SK-N-SH treated with all-trans-retinoic acid at 6 μM for 48 hours (cell line): ENCODE data around the gene KCNK15.

ENCODE experiments used
- ATAC-seq: fragments of 200-7000 bp; cut with Tn5 transposase; 3 replicates; pipeline ENCODE4 v1.9.1; 2020; ENCODE audit warnings: mild to moderate bottlenecking, moderate library complexity
- BACH2 ChIP-seq: fragments of 250-450 bp; sonication (Bioruptor Pico); IDR thresholded peaks from 2 replicates; pipeline ENCODE4 v1.9.0; 2021; ENCODE audit warnings: mild to moderate bottlenecking, borderline replicate concordance
- CREB5 ChIP-seq: fragments of 250-450 bp; sonication (Bioruptor Pico); IDR thresholded peaks from 2 replicates; pipeline ENCODE4 v1.5.1; 2020; ENCODE audit warnings: low read depth, mild to moderate bottlenecking, moderate library complexity
- ESRRG ChIP-seq: fragments of 250-450 bp; sonication (Bioruptor Pico); IDR thresholded peaks from 2 replicates; pipeline ENCODE4 v1.6.1; 2021; ENCODE audit warnings: mild to moderate bottlenecking
- GLIS3 ChIP-seq: fragments of 250-450 bp; sonication (Bioruptor Pico); IDR thresholded peaks from 2 replicates; pipeline ENCODE4 v1.5.0; 2020; ENCODE audit warnings: mild to moderate bottlenecking, moderate library complexity
- ISL1 ChIP-seq: fragments of 250-450 bp; sonication (Bioruptor Pico); IDR thresholded peaks from 2 replicates; pipeline ENCODE4 v2.1.2; 2022; ENCODE audit warnings: mild to moderate bottlenecking, moderate library complexity
- OSR1 ChIP-seq: fragments of 250-450 bp; sonication (Bioruptor Pico); IDR thresholded peaks from 2 replicates; pipeline ENCODE4 v1.8.0; 2022; ENCODE audit warnings: moderate library complexity, mild to moderate bottlenecking, inconsistent platforms
- PATZ1 ChIP-seq: fragments of 250-450 bp; sonication (Bioruptor Pico); IDR thresholded peaks from 2 replicates; pipeline ENCODE4 v1.8.0; 2020; ENCODE audit warnings: mild to moderate bottlenecking, moderate library complexity, borderline replicate concordance
- PPARA ChIP-seq: fragments of 250-450 bp; sonication (Bioruptor Pico); IDR thresholded peaks from 2 replicates; pipeline ENCODE4 v1.5.0; 2020; ENCODE audit warnings: mild to moderate bottlenecking, borderline replicate concordance
- RARB ChIP-seq: fragments of 250-450 bp; sonication (Bioruptor Pico); IDR thresholded peaks from 2 replicates; pipeline ENCODE4 v1.8.0; 2021; ENCODE audit warnings: mild to moderate bottlenecking, moderate library complexity
- SNAI2 ChIP-seq: fragments of 250-450 bp; sonication (Bioruptor Pico); IDR thresholded peaks from 2 replicates; pipeline ENCODE4 v1.5.0; 2020; ENCODE audit warnings: mild to moderate bottlenecking, moderate library complexity
- TCF4 ChIP-seq: fragments of 250-450 bp; sonication (Bioruptor Pico); IDR thresholded peaks from 2 replicates; pipeline ENCODE4 v1.8.0; 2021; ENCODE audit warnings: mild to moderate bottlenecking, moderate library complexity, borderline replicate concordance
- TOX ChIP-seq: fragments of 250-450 bp; sonication (Bioruptor Pico); IDR thresholded peaks from 2 replicates; pipeline ENCODE4 v1.8.0; 2021; ENCODE audit warnings: mild to moderate bottlenecking, moderate library complexity, borderline replicate concordance
- TSHZ2 ChIP-seq: fragments of 250-450 bp; sonication (Bioruptor Pico); IDR thresholded peaks from 2 replicates; pipeline ENCODE4 v1.5.0; 2020; ENCODE audit warnings: mild to moderate bottlenecking, moderate library complexity
- ZC3H10 ChIP-seq: fragments of 250-450 bp; sonication (Bioruptor Pico); IDR thresholded peaks from 2 replicates; pipeline ENCODE4 v1.5.1; 2021; ENCODE audit warnings: mild to moderate bottlenecking, moderate library complexity
- ZFP3 ChIP-seq: fragments of 250-450 bp; sonication (Bioruptor Pico); IDR thresholded peaks from 2 replicates; pipeline ENCODE4 v1.5.0; 2020; ENCODE audit warnings: mild to moderate bottlenecking, moderate library complexity
- ZFP30 ChIP-seq: fragments of 450-650 bp; formaldehyde crosslinking; IDR thresholded peaks from 2 replicates; pipeline ENCODE4 v1.5.0; 2022; ENCODE audit warnings: mild to moderate bottlenecking, moderate library complexity
- ZNF565 ChIP-seq: fragments of 450-650 bp; formaldehyde crosslinking; conservative IDR thresholded peaks from 2 replicates; pipeline ENCODE4 v1.5.0; 2020; ENCODE audit warnings: low read depth, mild to moderate bottlenecking, moderate library complexity
- ZNF8 ChIP-seq: fragments of 450-650 bp; formaldehyde crosslinking; IDR thresholded peaks from 2 replicates; pipeline ENCODE4 v1.5.0; 2020; ENCODE audit warnings: mild to moderate bottlenecking, moderate library complexity

The KCNK15 gene

GRCh38 chr20:44731657-44732056, 14.0 kb upstream of the KCNK15 start:
- TF ChIP-seq ZFP3 (CRISPR knock-in tag): no peak
- no peak for TF ChIP-seq GLIS3 (CRISPR knock-in tag)
- TF ChIP-seq OSR1 (CRISPR knock-in tag): no peak
- TF ChIP-seq ZNF8 (CRISPR knock-in tag): no peak
- no peak for ATAC-seq

GRCh38 chr20:44732327-44732726, 13.3 kb upstream of the KCNK15 start:
- no peak for ATAC-seq
- TF ChIP-seq PATZ1 (CRISPR knock-in tag): no peak
- TF ChIP-seq BACH2 (CRISPR knock-in tag): no peak
- no peak for TF ChIP-seq TCF4
- no peak for TF ChIP-seq RARB (CRISPR knock-in tag)
- no peak for TF ChIP-seq ZFP30 (CRISPR knock-in tag)
- TF ChIP-seq TOX (CRISPR knock-in tag): no peak
- no peak for TF ChIP-seq ZC3H10 (CRISPR knock-in tag)
- TF ChIP-seq TSHZ2 (CRISPR knock-in tag): no peak
- no peak for TF ChIP-seq ESRRG (CRISPR knock-in tag)
- no peak for TF ChIP-seq ZNF565 (CRISPR knock-in tag)

GRCh38 chr20:44733341-44734069, 12.2 kb upstream of the KCNK15 start:
- peak; percentile 74; the same call in 1 of the 2 replicates for TF ChIP-seq SNAI2 (CRISPR knock-in tag)
- no peak for TF ChIP-seq ZFP3 (CRISPR knock-in tag)
- TF ChIP-seq, all 23 proteins: peak for 1
- ATAC-seq: peak; percentile 61

GRCh38 chr20:44734938-44735337, 10.7 kb upstream of the KCNK15 start:
- TF ChIP-seq ZNF8 (CRISPR knock-in tag) (no peak), ZNF565 (CRISPR knock-in tag) (no peak), CREB5 (CRISPR knock-in tag) (no peak), PATZ1 (CRISPR knock-in tag) (peak; percentile 44; the same call in 1 of the 2 replicates), ZFP30 (CRISPR knock-in tag) (no peak), ISL1 (CRISPR knock-in tag) (peak; percentile 81), ZFP3 (CRISPR knock-in tag) (no peak), TSHZ2 (CRISPR knock-in tag) (no peak), RARB (CRISPR knock-in tag) (no peak), PPARA (no peak), ZC3H10 (CRISPR knock-in tag) (no peak)
- ATAC-seq: peak; percentile 78
